ENCODE data around the gene MAP2.

The MAP2 gene

DNA sequence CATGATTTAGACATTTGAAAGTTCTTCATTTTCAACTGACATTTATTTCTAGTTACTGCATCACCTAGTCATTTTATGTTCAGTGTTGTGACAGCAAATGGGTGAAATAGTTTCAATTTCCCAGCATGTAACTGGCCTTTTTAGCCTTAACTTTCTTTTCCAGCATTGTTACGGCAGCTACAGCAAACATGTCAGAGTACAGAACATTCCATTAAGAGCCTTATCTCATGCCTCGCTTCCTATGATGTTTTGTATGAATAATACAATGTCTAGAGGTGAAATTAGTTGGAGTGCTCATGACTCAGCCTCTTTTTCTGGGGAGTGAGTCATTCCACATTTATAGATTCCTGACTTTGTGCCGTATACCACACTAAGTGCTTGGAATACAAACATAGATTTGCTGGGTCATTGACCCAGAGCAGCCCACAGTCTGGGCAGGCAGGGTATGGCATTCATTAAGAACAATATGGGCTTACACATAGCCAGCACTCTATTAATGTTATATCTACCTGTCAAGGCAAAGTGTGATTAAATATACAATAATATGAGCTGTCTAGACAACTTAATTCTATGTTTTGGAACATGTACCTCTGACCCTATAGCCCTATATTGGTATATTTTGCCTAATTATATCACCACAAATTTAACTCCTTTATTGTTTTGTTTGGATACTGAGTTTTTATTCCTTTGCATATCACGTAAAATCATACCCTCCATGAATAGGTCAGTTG, 72.2 kb downstream of the MAP2 start:
- TF ChIP-seq TAF1 (IDR thresholded peaks at IDR 0.05; ENCODE audit: borderline replicate concordance, low read depth, low read length): no peak
- TF ChIP-seq POLR2AphosphoS5 (IDR thresholded peaks at IDR 0.05; ENCODE audit: low read depth, low read length): no peak
- TF ChIP-seq POLR2A (IDR thresholded peaks at IDR 0.05; ENCODE audit: low read depth, low read length): no peak
- no peak for DNase-seq (ENCODE audit: insufficient read length)
- FAIRE-seq: no peak

DNA sequence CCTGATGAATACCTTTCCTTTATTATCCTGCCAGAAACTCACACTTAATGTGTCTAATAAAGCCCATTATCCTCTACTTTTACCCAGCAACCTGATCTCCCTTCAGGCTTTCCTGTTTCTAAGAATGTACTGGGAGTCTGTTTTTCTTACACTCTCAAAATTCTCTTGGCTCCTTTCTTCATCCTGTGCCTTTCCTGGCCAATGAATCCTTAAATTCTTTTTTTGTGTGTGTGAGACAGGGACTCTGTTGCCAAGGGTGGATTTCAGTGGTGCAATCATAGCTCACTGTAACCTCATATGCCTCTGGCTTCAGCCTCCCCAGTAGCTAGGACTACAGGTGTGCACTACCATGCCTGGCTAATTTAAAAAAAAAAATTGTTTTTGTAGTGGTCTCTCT, 72.7 kb downstream of the MAP2 start:
- TF ChIP-seq TAF1 (IDR thresholded peaks at IDR 0.05; ENCODE audit: borderline replicate concordance, low read depth, low read length) (no peak), POLR2A (IDR thresholded peaks at IDR 0.05; ENCODE audit: low read depth, low read length) (no peak), POLR2AphosphoS5 (IDR thresholded peaks at IDR 0.05; ENCODE audit: low read depth, low read length) (no peak)
- FAIRE-seq (no peak), DNase-seq (ENCODE audit: insufficient read length) (no peak)

- DNase-seq (ENCODE audit: insufficient read length) (no peak), FAIRE-seq (no peak)
- no peak for TF ChIP-seq POLR2AphosphoS5 (IDR thresholded peaks at IDR 0.05; ENCODE audit: low read depth, low read length)
- no peak for TF ChIP-seq TAF1 (IDR thresholded peaks at IDR 0.05; ENCODE audit: borderline replicate concordance, low read depth, low read length)
- TF ChIP-seq POLR2A (IDR thresholded peaks at IDR 0.05; ENCODE audit: low read depth, low read length): no peak
Observed at GRCh38 chr2:209498614-209499013, 74.8 kb downstream of the MAP2 start.

- FAIRE-seq: no peak
- TF ChIP-seq POLR2A (IDR thresholded peaks at IDR 0.05; ENCODE audit: low read depth, low read length) (no peak), POLR2AphosphoS5 (IDR thresholded peaks at IDR 0.05; ENCODE audit: low read depth, low read length) (no peak), TAF1 (IDR thresholded peaks at IDR 0.05; ENCODE audit: borderline replicate concordance, low read depth, low read length) (no peak)
Observed at GRCh38 chr2:209499069-209499468, 75.2 kb downstream of the MAP2 start.

GRCh38 chr2:209501579-209501978, 77.7 kb downstream of the MAP2 start:
- FAIRE-seq (no peak), DNase-seq (ENCODE audit: insufficient read length) (no peak)
- TF ChIP-seq POLR2A (IDR thresholded peaks at IDR 0.05; ENCODE audit: low read depth, low read length): no peak
- TF ChIP-seq POLR2AphosphoS5 (IDR thresholded peaks at IDR 0.05; ENCODE audit: low read depth, low read length): no peak
- no peak for TF ChIP-seq TAF1 (IDR thresholded peaks at IDR 0.05; ENCODE audit: borderline replicate concordance, low read depth, low read length)

More at GRCh38 chr2:209499069-209499468, 75.2 kb downstream of the MAP2 start:
- DNase-seq (ENCODE audit: insufficient read length): no peak

- DNase-seq (ENCODE audit: insufficient read length) (no peak), FAIRE-seq (no peak)
- TF ChIP-seq POLR2A (IDR thresholded peaks at IDR 0.05; ENCODE audit: low read depth, low read length) (no peak), TAF1 (IDR thresholded peaks at IDR 0.05; ENCODE audit: borderline replicate concordance, low read depth, low read length) (no peak), POLR2AphosphoS5 (IDR thresholded peaks at IDR 0.05; ENCODE audit: low read depth, low read length) (no peak)
Observed at GRCh38 chr2:209505410-209505809, 81.6 kb downstream of the MAP2 start.

DNA sequence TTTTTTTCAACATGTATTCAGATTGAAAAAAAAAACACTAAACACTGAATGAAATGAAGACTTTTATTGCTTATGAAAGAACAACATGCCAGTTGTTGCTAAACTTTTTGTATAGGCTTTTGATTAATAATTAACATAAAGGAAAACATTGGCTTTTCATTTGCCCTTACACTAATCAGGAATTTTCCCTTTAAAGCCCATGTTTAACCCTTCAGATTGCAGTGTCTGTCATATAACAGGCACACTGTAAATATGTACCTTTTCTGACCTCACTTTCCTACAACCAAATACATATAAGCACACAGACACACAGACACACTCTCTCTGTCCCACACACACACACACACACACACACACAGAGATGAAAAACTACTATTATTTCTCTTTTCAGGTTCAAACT, 84.4 kb downstream of the MAP2 start:
- no peak for FAIRE-seq
- DNase-seq (ENCODE audit: insufficient read length): no peak
- TF ChIP-seq POLR2AphosphoS5 (IDR thresholded peaks at IDR 0.05; ENCODE audit: low read depth, low read length): no peak
- no peak for TF ChIP-seq TAF1 (IDR thresholded peaks at IDR 0.05; ENCODE audit: borderline replicate concordance, low read depth, low read length)
- TF ChIP-seq POLR2A (IDR thresholded peaks at IDR 0.05; ENCODE audit: low read depth, low read length): no peak

DNA sequence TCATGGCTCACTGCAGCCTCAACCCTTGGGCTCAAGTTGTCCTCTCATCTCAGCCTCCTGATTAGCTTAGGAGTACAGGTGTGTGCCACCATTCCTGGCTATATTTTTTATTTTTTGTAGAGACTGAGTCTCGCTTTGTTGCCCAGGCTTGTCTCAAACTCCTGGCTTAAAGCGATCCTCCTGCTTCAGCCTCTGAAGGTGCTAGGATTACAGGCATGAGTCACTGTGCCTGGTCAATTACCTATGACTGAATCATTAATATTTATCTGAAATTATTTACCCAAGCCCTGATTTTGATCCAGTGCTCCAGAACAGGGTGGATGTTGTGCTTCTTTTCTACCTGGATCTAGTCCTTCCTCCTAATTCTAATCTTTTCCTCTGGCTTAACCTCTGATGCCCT, 87.8 kb downstream of the MAP2 start:
- no peak for FAIRE-seq
- TF ChIP-seq POLR2AphosphoS5 (IDR thresholded peaks at IDR 0.05; ENCODE audit: low read depth, low read length) (no peak), TAF1 (IDR thresholded peaks at IDR 0.05; ENCODE audit: borderline replicate concordance, low read depth, low read length) (no peak), POLR2A (IDR thresholded peaks at IDR 0.05; ENCODE audit: low read depth, low read length) (no peak)
- no peak for DNase-seq (ENCODE audit: insufficient read length)

DNA sequence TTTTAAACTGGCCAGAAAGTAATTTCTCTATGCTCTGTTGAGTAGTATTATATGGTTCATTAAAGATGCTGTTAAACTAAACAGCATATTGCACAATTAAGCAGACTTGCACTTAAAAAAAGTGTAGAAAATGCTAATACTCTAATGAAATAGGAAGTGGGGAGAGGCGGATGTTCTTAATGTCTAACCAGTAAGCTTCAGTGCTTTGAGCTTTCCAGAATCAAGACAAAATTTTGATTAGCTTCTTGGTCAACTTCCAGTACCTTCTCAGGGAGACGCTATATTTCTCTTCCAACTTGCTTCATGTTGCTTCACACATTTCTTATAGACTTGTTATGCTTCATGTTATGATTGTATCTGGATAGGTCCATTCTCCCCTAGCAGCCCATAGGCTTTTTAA, 89.1 kb downstream of the MAP2 start:
- FAIRE-seq (no peak), DNase-seq (ENCODE audit: insufficient read length) (no peak)
- TF ChIP-seq POLR2AphosphoS5 (IDR thresholded peaks at IDR 0.05; ENCODE audit: low read depth, low read length) (no peak), TAF1 (IDR thresholded peaks at IDR 0.05; ENCODE audit: borderline replicate concordance, low read depth, low read length) (no peak), POLR2A (IDR thresholded peaks at IDR 0.05; ENCODE audit: low read depth, low read length) (no peak)

GRCh38 chr2:209517436-209517835, 93.6 kb downstream of the MAP2 start:
- FAIRE-seq: no peak
- TF ChIP-seq POLR2AphosphoS5 (IDR thresholded peaks at IDR 0.05; ENCODE audit: low read depth, low read length): no peak
- no peak for TF ChIP-seq POLR2A (IDR thresholded peaks at IDR 0.05; ENCODE audit: low read depth, low read length)
- no peak for TF ChIP-seq TAF1 (IDR thresholded peaks at IDR 0.05; ENCODE audit: borderline replicate concordance, low read depth, low read length)

GRCh38 chr2:209519271-209519670, 95.4 kb downstream of the MAP2 start:
- FAIRE-seq: no peak
- DNase-seq (ENCODE audit: insufficient read length): no peak
- TF ChIP-seq POLR2AphosphoS5 (IDR thresholded peaks at IDR 0.05; ENCODE audit: low read depth, low read length): no peak
- TF ChIP-seq TAF1 (IDR thresholded peaks at IDR 0.05; ENCODE audit: borderline replicate concordance, low read depth, low read length): no peak
- TF ChIP-seq POLR2A (IDR thresholded peaks at IDR 0.05; ENCODE audit: low read depth, low read length): no peak

More at GRCh38 chr2:209517436-209517835, 93.6 kb downstream of the MAP2 start:
- DNase-seq (ENCODE audit: insufficient read length): no peak

DNA sequence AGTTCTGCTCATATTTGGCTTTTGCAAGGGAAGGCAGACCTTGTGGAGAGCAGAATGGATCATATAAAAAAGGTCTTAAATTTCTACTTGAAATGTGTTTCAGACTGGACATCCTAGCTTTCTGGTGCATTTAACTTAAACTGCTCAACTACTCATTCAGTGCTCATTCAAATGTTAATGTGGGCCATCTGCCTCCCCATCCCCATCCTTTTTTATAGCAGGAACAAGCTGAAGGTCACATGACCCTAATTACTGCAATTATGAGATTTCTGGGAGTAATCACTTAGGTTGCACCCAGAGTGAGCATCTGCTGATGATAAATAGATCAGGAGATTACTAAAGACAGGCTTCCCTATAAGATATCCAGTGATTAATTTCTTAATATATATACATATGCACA, 96.1 kb downstream of the MAP2 start:
- FAIRE-seq (no peak), DNase-seq (ENCODE audit: insufficient read length) (no peak)
- TF ChIP-seq POLR2AphosphoS5 (IDR thresholded peaks at IDR 0.05; ENCODE audit: low read depth, low read length): no peak
- no peak for TF ChIP-seq POLR2A (IDR thresholded peaks at IDR 0.05; ENCODE audit: low read depth, low read length)
- no peak for TF ChIP-seq TAF1 (IDR thresholded peaks at IDR 0.05; ENCODE audit: borderline replicate concordance, low read depth, low read length)
